Testis (tissue), 3 donors: ENCODE results near the gene TRAK1. TPM values are rescaled to one million over a fixed set of nuclear protein-coding genes. Genes with fewer than 3 reads are reported as not detected.

Source experiments
- DNase-seq: peaks from one replicate; pipeline ENCODE4 v3.0.0-alpha.2; 2019
- H3K27ac ChIP-seq, 2 donors: fragments of 200-600 bp; sonication (generic); one replicate each; pipeline ENCODE4 v1.5.1; 2019
- H3K27me3 ChIP-seq: fragments of 200-600 bp; sonication (generic); one replicate; pipeline ENCODE4 v1.5.1; 2019
- H3K36me3 ChIP-seq: fragments of 200-600 bp; sonication (generic); one replicate; pipeline ENCODE4 v1.5.1; 2017; ENCODE audit warnings: low read depth; ENCODE audit errors: missing control alignments
- H3K4me1 ChIP-seq: fragments of 200-600 bp; sonication (generic); one replicate; pipeline ENCODE4 v1.5.1; 2019
- H3K4me3 ChIP-seq, 2 donors: fragments of 200-600 bp; sonication (generic); one replicate each; pipeline ENCODE4 v1.5.1; 2017 to 2019
- H3K9me3 ChIP-seq: fragments of 200-600 bp; sonication (generic); one replicate; pipeline ENCODE4 v1.5.1; 2017
- POLR2A ChIP-seq: fragments of 450-650 bp; IDR thresholded peaks from one replicate; pipeline ENCODE4 v1.6.1; 2017; ENCODE audit warnings: antibody characterized with exemption, mild to moderate bottlenecking, moderate library complexity
- WGBS, 2 donors: methylation state at CpG; one replicate each; pipeline ENCODE4 v1.1.5; 2018; 5-methylcytosine and 5-hydroxymethylcytosine counted together
- intact Hi-C: fragments of 100-400 bp; cut with DNase I; formaldehyde crosslinking; loops from one replicate; pipeline ENCODE4 v1.15.1; 2023; ENCODE audit warnings: low total_unique reads
- polyA plus RNA-seq: library from polyadenylated mRNA; stranded (reverse); fragments of 350-450 nt; fragmentation: Illumina TruSeq; extraction: RNeasy Lipid Tissue Mini Kit (QIAGEN cat#74804); gene quantifications from one replicate; pipeline ENCODE4 v1.2.3, GENCODE V29; 2014; ENCODE audit warnings: low read depth, low replicate concordance; ENCODE audit not compliant: insufficient read depth
- total RNA-seq, 2 donors: library from RNA; depleted of rRNA; stranded (reverse); fragments of >200 nt; gene quantifications; one replicate each; pipeline ENCODE4 v1.2.3, GENCODE V29; 2016
- TF ChIP-seq, protein P1 (sequence below), 3 experiments: fragments of 450-650 bp in 2 of 3; fragments of 200-600 bp in 1 of 3; sonication (generic) in 1 of 3; IDR thresholded peaks; one replicate each; pipeline ENCODE4 v1.5.1; 2016 to 2019; ENCODE audit warnings: antibody characterized with exemption in 3 of 3, mild to moderate bottlenecking in 2 of 3, moderate library complexity in 1 of 3

Gene TRAK1
- total and polyA plus RNA-seq, 3 donors from 2014 or later = 32.0 to 95.9 (median 94.1) TPM

DNA sequence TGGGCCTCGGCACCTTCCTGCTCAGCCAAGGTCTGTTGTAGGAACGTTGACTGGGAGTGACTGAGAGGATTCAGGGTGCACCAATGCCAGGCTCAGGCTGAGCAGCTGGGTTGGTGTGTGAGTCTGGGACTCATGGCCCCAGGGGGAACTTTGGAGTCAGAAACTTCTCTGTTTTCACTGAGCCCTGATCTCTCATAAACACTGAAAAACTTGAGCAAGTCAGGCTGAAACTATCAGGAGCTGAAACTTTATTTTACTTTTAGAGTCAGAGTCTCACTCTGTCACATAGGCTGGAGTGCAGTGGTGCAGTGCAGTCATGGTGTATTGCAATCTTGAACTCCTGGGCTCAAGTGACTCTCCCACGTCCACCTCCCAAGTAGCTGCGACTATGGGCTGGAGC is 3.0 kb downstream of the TRAK1 start:
- WGBS, 2 donors = 67 to 83% methylated on average over 4 of the region's 4 CpGs
- Histone ChIP-seq H3K27ac (peak overlapping the region in 1 of 2 donors; percentile 60), H3K4me3 (no peak overlapping the region), H3K9me3 (no peaks in the 10 kb centered on the region), H3K4me1 (peaks cover 10% of the 10 kb centered on the region), H3K27me3 (no peaks in the 10 kb centered on the region), H3K36me3 (no peaks in the 10 kb centered on the region)
- DNase-seq = no peak
- intact Hi-C loops = loop anchor here (10.0 kb wide), 1 partner anchor 79 kb away; no protein-coding TSS in a partner anchor
- no peak for TF ChIP-seq POLR2A
- TF ChIP-seq, protein P1, sequence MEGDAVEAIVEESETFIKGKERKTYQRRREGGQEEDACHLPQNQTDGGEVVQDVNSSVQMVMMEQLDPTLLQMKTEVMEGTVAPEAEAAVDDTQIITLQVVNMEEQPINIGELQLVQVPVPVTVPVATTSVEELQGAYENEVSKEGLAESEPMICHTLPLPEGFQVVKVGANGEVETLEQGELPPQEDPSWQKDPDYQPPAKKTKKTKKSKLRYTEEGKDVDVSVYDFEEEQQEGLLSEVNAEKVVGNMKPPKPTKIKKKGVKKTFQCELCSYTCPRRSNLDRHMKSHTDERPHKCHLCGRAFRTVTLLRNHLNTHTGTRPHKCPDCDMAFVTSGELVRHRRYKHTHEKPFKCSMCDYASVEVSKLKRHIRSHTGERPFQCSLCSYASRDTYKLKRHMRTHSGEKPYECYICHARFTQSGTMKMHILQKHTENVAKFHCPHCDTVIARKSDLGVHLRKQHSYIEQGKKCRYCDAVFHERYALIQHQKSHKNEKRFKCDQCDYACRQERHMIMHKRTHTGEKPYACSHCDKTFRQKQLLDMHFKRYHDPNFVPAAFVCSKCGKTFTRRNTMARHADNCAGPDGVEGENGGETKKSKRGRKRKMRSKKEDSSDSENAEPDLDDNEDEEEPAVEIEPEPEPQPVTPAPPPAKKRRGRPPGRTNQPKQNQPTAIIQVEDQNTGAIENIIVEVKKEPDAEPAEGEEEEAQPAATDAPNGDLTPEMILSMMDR (IDR thresholded peaks at IDR 0.05) = no peak

DNA sequence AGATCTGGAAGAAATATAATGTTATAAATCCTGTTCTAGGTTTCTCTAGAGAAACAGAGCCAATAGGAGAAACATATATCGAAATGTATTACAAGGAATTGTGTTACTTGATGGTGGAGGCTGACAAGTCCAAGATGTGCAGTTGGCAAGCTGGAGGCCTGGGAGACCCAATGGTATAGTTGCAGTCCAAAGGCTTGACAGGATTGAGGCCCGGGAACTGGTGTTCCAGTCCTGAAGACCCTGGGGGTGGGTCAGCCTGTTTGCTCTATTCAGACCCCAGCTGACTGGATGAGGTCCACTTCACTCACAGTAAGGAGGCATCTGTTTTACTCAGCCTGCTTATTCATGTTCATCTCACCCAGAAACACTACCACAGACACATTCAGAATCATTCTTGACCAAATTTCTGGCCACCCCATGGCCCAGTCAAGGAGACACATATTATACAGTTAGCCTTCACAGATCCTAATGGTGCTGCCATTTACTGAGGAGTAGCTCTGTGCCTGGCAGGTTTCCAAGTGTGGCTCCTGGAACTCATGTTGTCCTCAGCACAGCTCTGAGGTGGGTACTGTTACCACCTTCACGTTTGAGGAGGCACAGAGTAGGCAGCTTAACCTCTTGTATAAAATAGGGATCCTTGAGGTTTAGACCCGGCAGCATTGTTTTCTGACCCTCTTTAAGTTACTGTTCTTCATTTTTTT is 3.7 kb downstream of the TRAK1 start:
- no peaks in the 10 kb centered on the region for H3K27me3 ChIP-seq
- WGBS, 2 donors = 78 to 81% methylated on average over 4 of the region's 4 CpGs
- no peak for TF ChIP-seq POLR2A
- TF ChIP-seq, protein P1 (IDR thresholded peaks at IDR 0.05) = no peak
- intact Hi-C loops = loop anchor here (5.0 to 10.0 kb wide), 2 partner anchors 80 to 198 kb away; no protein-coding TSS in a partner anchor
- no peak overlapping the region for H3K4me3 ChIP-seq
- H3K9me3 ChIP-seq = no peaks in the 10 kb centered on the region
- no peak overlapping the region for H3K27ac ChIP-seq
- DNase-seq = no peak
- H3K4me1 ChIP-seq = peaks cover 10% of the 10 kb centered on the region
- H3K36me3 ChIP-seq = no peaks in the 10 kb centered on the region

DNA sequence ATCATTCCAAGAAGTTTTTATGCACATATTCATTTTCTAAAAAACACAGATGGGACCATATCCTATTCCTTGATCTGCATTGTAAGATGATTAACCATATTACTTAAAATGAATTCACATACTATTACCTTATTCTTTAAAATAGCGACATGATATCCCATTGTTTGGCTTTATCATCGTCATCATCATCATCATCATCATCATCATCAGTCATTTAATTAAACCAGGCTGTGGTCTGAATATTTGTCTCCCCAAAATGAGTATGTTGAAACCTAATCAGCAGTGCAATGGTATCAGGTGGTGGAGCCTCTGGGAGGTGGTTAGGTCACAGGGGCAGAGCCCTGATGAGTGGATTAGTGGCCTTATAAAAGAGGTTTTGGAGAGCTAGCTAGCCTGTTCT is 4.4 kb downstream of the TRAK1 start:
- 85 to 96% methylated on average over 2 of the region's 2 CpGs for WGBS, 2 donors
- H3K36me3 ChIP-seq = no peaks in the 10 kb centered on the region
- peaks cover 10% of the 10 kb centered on the region for H3K4me1 ChIP-seq
- H3K27ac ChIP-seq = no peak overlapping the region
- H3K4me3 ChIP-seq = no peak overlapping the region
- no peaks in the 10 kb centered on the region for H3K27me3 ChIP-seq
- intact Hi-C loops = loop anchor here (5.0 to 10.0 kb wide), 2 partner anchors 81 to 198 kb away; no protein-coding TSS in a partner anchor
- no peak for DNase-seq
- no peaks in the 10 kb centered on the region for H3K9me3 ChIP-seq
- TF ChIP-seq POLR2A = no peak
- TF ChIP-seq, protein P1 (IDR thresholded peaks at IDR 0.05) = no peak

DNA sequence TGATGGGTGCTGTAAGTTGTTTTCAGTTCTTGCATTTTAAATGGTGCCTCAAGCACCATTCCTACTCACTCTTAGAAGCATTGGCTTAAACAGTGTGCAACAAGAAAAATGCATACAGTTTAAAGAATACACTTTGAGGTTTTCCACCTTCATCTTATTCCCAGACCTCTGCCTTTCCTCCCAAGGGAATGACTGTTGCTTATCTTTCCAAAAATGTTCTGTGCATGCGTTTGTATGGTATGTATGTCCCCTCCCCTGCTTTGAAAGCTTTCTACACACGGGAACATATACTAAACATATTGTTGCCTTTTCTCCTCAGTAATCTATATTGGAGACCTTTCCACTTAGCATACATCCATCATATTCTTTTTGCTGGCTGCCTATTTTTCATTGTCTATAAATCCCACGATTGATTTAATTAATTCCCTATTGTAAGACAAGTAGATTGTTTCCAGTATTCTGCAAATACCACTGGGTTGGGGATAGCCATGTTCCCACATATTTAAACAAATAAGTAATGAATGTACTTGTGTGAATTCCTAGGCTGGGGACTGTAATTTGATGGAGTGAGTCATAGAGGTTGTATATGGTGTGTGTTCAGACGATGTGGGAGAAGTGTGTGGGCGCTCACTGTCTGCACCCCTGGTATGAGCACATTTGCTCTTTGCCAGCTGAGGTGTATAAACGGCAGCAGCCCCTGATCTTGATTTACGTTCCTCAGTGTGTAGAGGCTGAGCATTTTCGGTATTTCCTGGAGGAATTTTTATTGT is 5.8 kb downstream of the TRAK1 start:
- intact Hi-C loops = loop anchor here (5.0 to 10.0 kb wide), 2 partner anchors 82 to 200 kb away; no protein-coding TSS in a partner anchor
- no peak overlapping the region for H3K27ac ChIP-seq
- no peak for DNase-seq
- no peaks in the 10 kb centered on the region for H3K36me3 ChIP-seq
- H3K9me3 ChIP-seq = no peaks in the 10 kb centered on the region
- no peak overlapping the region for H3K4me3 ChIP-seq
- WGBS, 2 donors = 48 to 49% methylated on average over 8 of the region's 8 CpGs
- H3K27me3 ChIP-seq = no peaks in the 10 kb centered on the region
- TF ChIP-seq POLR2A = no peak
- TF ChIP-seq, protein P1 (IDR thresholded peaks at IDR 0.05) = no peak
- H3K4me1 ChIP-seq = peaks cover 19% of the 10 kb centered on the region
